A673 (cell line): ENCODE results near the gene CEP19. TPM values are rescaled to one million over a fixed set of nuclear protein-coding genes. Genes with fewer than 3 reads are reported as not detected.

Experiments
- BruUV-seq: library from RNA; stranded (reverse); fragments of 400-500 nt; replicated peaks from 2 replicates; lab custom pipeline; 2021; lab: Mats Ljungman, UMichigan
- CTCF ChIA-PET: fragments of 300-600 bp; sonication (Branson Sonifier 250); formaldehyde crosslinking; loops from one replicate; lab custom pipeline; 2022; ENCODE audit warnings: antibody characterized with exemption; lab: Charles Lee
- POLR2A ChIA-PET: fragments of 300-600 bp; sonication (Branson Sonifier 250); formaldehyde crosslinking; loops from one replicate; lab custom pipeline; 2022; ENCODE audit warnings: antibody characterized with exemption; ENCODE audit not compliant: low non-redundant PET; lab: Charles Lee
- DNase-seq: peaks from one replicate; pipeline ENCODE4 v3.0.0-alpha.2; 2015; ENCODE audit warnings: low spot score
- H3K27ac ChIP-seq: fragments of 200-600 bp; sonication (generic); 2 replicates; pipeline ENCODE4 v1.5.1; 2016; ENCODE audit warnings: mixed run types, low read depth, mild to moderate bottlenecking, mixed read lengths, antibody characterized with exemption, low read length; ENCODE audit not compliant: poor library complexity, severe bottlenecking
- H3K27me3 ChIP-seq: fragments of 200-600 bp; sonication (generic); replicated peaks from 2 replicates; pipeline ENCODE4 v1.6.1; 2017; ENCODE audit warnings: mixed run types, low read depth, mild to moderate bottlenecking, mixed read lengths, antibody characterized with exemption, low read length; ENCODE audit not compliant: insufficient read depth, poor library complexity
- H3K36me3 ChIP-seq: fragments of 200-600 bp; sonication (generic); 2 replicates; pipeline ENCODE4 v1.6.1; 2016; ENCODE audit warnings: mixed run types, mild to moderate bottlenecking, mixed read lengths, antibody characterized with exemption, low read length; ENCODE audit not compliant: insufficient read depth, poor library complexity, severe bottlenecking
- H3K4me1 ChIP-seq: fragments of 200-600 bp; sonication (generic); 2 replicates; pipeline ENCODE4 v1.6.1; 2017; ENCODE audit warnings: mixed run types, mild to moderate bottlenecking, mixed read lengths, antibody characterized with exemption, low read length; ENCODE audit not compliant: insufficient read depth, poor library complexity, severe bottlenecking
- H3K4me3 ChIP-seq: fragments of 200-600 bp; sonication (generic); 2 replicates; pipeline ENCODE4 v1.5.1; 2016; ENCODE audit warnings: low read depth, mixed run types, mild to moderate bottlenecking, mixed read lengths, low read length; ENCODE audit not compliant: poor library complexity, severe bottlenecking
- H3K9me3 ChIP-seq: fragments of 200-600 bp; sonication (generic); 2 replicates; pipeline ENCODE4 v1.6.1; 2016; ENCODE audit warnings: mixed run types, low read depth, mild to moderate bottlenecking, mixed read lengths, antibody characterized with exemption, low read length; ENCODE audit not compliant: poor library complexity, severe bottlenecking
- EZH2 ChIP-seq: fragments of 200-600 bp; sonication (generic); IDR thresholded peaks from 2 replicates; pipeline ENCODE4 v1.6.1; 2017; ENCODE audit warnings: borderline replicate concordance, low read depth, mild to moderate bottlenecking, mixed read lengths, antibody characterized with exemption, low read length; ENCODE audit not compliant: poor library complexity, severe bottlenecking
- intact Hi-C: fragments of 100-400 bp; cut with micrococcal nuclease; formaldehyde crosslinking; loops from one replicate; pipeline ENCODE4 v1.10.0; 2022; ENCODE audit not compliant: unreplicated experiment
- total RNA-seq: library from RNA; stranded (reverse); gene quantifications from 2 replicates; pipeline ENCODE4 v1.2.3, GENCODE V29; 2021
- TF ChIP-seq, protein P1 (sequence below): fragments of 300-800, 200-600 bp; sonication (generic); conservative IDR thresholded peaks from 2 replicates; pipeline ENCODE4 v1.5.1; 2017; ENCODE audit warnings: low read depth, mild to moderate bottlenecking, antibody characterized with exemption, low read length, moderate library complexity, mixed read lengths

Gene CEP19
- total RNA-seq, 1 experiment from 2014 or later = 6.0 TPM

DNA sequence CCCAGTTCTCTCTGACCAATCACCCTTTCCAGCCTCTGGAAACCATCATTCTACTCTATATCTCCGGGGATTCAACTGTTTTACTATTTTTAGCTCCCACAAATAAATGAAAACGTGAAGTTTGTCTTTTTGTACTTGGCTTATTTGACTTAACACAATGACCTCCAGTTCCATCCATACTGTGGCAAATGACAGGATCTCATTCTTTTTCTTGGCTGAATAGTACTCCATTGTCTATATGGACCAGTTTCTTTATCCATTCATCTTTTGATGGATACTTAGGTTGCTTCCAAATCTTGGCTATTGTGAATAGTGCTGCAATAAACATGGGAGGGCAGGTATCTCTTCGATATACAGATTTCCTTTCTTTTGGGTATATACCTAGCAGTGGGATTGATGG lies 38.4 kb downstream of the CEP19 start:
- H3K36me3 ChIP-seq = no peaks in the 10 kb centered on the region
- H3K4me1 ChIP-seq = no peaks in the 10 kb centered on the region
- H3K9me3 ChIP-seq = no peaks in the 10 kb centered on the region
- ChIA-PET POLR2A (interaction anchor here (0.6 kb wide), 1 partner anchor 11 kb away, joined by 3 read pairs; no protein-coding TSS in a partner anchor), CTCF (no interaction called here)
- no peaks in the 10 kb centered on the region for H3K27me3 ChIP-seq
- H3K27ac ChIP-seq = no peak overlapping the region
- BruUV-seq = no TSS peak
- DNase-seq = no peak
- intact Hi-C loops = no loop called here
- no peak overlapping the region for H3K4me3 ChIP-seq
- TF ChIP-seq, protein P1, sequence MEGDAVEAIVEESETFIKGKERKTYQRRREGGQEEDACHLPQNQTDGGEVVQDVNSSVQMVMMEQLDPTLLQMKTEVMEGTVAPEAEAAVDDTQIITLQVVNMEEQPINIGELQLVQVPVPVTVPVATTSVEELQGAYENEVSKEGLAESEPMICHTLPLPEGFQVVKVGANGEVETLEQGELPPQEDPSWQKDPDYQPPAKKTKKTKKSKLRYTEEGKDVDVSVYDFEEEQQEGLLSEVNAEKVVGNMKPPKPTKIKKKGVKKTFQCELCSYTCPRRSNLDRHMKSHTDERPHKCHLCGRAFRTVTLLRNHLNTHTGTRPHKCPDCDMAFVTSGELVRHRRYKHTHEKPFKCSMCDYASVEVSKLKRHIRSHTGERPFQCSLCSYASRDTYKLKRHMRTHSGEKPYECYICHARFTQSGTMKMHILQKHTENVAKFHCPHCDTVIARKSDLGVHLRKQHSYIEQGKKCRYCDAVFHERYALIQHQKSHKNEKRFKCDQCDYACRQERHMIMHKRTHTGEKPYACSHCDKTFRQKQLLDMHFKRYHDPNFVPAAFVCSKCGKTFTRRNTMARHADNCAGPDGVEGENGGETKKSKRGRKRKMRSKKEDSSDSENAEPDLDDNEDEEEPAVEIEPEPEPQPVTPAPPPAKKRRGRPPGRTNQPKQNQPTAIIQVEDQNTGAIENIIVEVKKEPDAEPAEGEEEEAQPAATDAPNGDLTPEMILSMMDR = no peak
- TF ChIP-seq EZH2 = no peak

DNA sequence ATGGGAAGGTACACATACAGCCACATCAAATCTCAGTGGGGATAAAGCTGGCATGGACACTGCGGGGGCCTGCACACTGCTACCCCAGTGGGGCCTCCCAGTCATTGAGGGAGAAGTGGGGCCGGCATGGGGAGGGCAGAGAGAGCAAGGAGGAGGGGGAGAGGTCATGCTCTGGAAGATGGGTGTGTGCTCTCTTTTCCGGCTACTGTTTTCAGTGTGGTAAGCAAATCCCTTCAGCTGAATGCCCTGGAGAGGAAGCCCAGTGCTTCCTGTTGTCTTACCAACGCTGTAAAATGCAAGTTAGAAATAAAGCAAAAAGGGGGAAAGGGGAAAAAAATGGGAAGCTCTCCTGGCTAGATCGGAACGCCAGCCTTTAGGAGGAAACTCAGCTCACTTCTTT lies 41.7 kb downstream of the CEP19 start:
- ChIA-PET POLR2A (no interaction called here), CTCF (no interaction called here)
- H3K36me3 ChIP-seq = no peaks in the 10 kb centered on the region
- peaks cover 12% of the 10 kb centered on the region for H3K4me1 ChIP-seq
- intact Hi-C loops = no loop called here
- no peak overlapping the region for H3K4me3 ChIP-seq
- no peak for DNase-seq
- BruUV-seq = no TSS peak
- no peaks in the 10 kb centered on the region for H3K27me3 ChIP-seq
- TF ChIP-seq, protein P1 = no peak
- TF ChIP-seq EZH2 = no peak
- no peak overlapping the region for H3K27ac ChIP-seq
- no peaks in the 10 kb centered on the region for H3K9me3 ChIP-seq

DNA sequence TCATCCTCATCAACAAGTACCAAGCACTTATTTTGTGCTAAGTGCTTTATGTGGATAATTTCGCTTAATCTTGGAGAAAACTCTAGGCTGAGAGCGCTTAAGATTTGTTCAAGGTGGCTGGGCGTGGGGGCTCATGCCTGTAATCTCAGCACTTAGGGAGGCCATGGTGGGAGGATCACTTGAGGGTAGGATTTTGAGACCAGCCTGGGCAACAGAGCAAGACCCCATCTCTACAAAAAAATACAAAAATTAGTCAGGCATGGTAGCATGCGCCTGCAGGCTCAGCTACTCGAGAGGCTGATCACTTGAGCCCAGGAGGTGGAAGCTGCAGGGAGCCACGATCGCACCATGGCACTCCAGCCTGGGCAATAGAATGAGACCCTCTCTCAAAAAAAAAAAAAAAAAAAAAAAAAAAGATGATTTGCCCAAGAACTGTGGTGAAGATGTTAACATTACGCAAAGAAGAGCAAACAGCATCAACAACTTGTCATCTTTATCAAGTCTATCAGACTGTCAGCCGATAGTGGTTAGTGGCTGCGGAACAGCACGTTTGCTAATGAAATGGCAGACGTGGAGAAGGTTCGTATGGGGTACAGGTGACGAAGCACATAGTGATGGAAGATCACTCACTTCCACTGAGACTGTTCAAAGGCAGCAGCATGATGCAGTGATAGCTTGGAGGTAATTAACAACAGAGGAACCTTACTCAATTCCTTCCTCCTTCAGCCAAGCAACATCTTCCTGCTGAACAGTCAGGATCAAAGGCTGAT lies 44.8 kb downstream of the CEP19 start:
- BruUV-seq = no TSS peak
- Histone ChIP-seq H3K4me1 (peaks cover 17% of the 10 kb centered on the region), H3K4me3 (no peak overlapping the region), H3K27ac (no peak overlapping the region), H3K9me3 (no peaks in the 10 kb centered on the region), H3K27me3 (no peaks in the 10 kb centered on the region), H3K36me3 (no peaks in the 10 kb centered on the region)
- CTCF ChIA-PET = no interaction called here
- intact Hi-C loops = no loop called here
- POLR2A ChIA-PET = no interaction called here
- no peak for DNase-seq
- TF ChIP-seq, protein P1 = no peak
- TF ChIP-seq EZH2 = no peak
